Measurements from ENCODE around the gene ANKRD42.

The ANKRD42 gene

DNA sequence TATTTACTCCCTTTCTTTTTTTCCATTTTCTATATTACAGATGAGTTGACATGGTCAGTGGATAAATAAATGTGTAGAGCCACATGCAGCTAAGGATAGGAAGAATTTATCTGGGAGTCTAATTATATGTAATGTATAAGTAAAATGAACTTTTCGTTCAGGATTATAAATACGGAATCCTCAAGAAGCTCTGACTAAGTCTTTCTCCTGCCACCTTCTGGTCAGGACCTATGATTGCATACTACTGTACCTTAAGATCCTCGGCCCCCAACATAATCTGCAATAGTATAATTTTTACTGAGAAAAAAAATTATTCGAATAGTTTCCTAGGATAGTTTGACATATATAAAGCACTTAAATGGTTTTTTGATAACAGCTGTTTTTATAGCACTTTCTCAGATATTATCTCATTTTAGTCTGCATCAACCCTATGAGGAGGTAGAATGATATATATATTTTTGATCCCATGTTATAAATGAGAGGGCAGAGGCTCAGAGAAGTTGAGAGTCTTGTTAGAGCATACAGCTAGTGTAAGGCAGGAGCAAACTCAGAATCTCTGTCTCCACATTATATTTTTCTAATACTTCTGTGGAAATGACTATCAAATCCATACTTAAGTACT is 56.6 kb downstream of the ANKRD42 start:
- H3K4me1 ChIP-seq (ENCODE audit: insufficient read depth, low read length): no peaks in the 10 kb centered on the region
- H3K27ac ChIP-seq (ENCODE audit: low read length): no peak overlapping the region
- no peaks in the 10 kb centered on the region for H3K79me2 ChIP-seq (ENCODE audit: insufficient read depth, low read length)
- TF ChIP-seq EZH2 (IDR thresholded peaks at IDR 0.05; ENCODE audit: borderline replicate concordance, low read depth, low read length, severe bottlenecking): no peak
- TF ChIP-seq, protein P1, sequence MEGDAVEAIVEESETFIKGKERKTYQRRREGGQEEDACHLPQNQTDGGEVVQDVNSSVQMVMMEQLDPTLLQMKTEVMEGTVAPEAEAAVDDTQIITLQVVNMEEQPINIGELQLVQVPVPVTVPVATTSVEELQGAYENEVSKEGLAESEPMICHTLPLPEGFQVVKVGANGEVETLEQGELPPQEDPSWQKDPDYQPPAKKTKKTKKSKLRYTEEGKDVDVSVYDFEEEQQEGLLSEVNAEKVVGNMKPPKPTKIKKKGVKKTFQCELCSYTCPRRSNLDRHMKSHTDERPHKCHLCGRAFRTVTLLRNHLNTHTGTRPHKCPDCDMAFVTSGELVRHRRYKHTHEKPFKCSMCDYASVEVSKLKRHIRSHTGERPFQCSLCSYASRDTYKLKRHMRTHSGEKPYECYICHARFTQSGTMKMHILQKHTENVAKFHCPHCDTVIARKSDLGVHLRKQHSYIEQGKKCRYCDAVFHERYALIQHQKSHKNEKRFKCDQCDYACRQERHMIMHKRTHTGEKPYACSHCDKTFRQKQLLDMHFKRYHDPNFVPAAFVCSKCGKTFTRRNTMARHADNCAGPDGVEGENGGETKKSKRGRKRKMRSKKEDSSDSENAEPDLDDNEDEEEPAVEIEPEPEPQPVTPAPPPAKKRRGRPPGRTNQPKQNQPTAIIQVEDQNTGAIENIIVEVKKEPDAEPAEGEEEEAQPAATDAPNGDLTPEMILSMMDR (IDR thresholded peaks at IDR 0.05; ENCODE audit: borderline replicate concordance, extremely low read depth, low read length, poor library complexity, severe bottlenecking): peak; percentile 68
- H3K9me3 ChIP-seq (ENCODE audit: insufficient read depth, low read length, severe bottlenecking): no peaks in the 10 kb centered on the region
- H3K4me3 ChIP-seq (ENCODE audit: low read depth in 1 of 2, low read length in 2 of 2): no peak overlapping the region
- peak; percentile 85 for ATAC-seq (ENCODE audit: insufficient read depth, low read depth)
- no peak overlapping the region for H2AFZ ChIP-seq (ENCODE audit: low read depth, low read length)
- no peaks in the 10 kb centered on the region for H3K27me3 ChIP-seq (ENCODE audit: insufficient read depth, low read length, poor library complexity)
- H3K36me3 ChIP-seq (ENCODE audit: insufficient read depth, low read length): no peaks in the 10 kb centered on the region
- H3K4me2 ChIP-seq (ENCODE audit: insufficient read depth, low read length): no peak overlapping the region
- H4K20me1 ChIP-seq (ENCODE audit: insufficient read depth, low read length): no peaks in the 10 kb centered on the region
- H3K9ac ChIP-seq (ENCODE audit: low read depth, low read length): no peak overlapping the region
- no peak for DNase-seq

DNA sequence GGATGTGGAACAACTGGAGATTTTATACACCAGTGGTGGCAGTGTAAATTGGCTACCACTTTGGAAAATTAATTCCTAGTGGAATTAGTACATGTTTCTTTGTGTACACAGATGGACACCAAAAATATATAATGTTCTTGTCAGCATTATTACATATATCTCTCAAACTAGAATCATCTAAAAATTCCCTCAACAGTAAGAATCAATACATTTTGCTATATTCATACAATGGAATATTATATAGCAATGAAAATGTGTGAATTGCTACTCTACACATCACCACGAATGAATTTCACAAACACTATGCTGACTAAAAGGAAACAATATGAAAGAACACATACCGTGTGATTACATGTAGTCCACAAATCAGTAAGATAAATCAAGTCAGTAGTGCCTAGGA is 58.8 kb downstream of the ANKRD42 start:
- no peaks in the 10 kb centered on the region for H3K4me1 ChIP-seq (ENCODE audit: insufficient read depth, low read length)

DNA sequence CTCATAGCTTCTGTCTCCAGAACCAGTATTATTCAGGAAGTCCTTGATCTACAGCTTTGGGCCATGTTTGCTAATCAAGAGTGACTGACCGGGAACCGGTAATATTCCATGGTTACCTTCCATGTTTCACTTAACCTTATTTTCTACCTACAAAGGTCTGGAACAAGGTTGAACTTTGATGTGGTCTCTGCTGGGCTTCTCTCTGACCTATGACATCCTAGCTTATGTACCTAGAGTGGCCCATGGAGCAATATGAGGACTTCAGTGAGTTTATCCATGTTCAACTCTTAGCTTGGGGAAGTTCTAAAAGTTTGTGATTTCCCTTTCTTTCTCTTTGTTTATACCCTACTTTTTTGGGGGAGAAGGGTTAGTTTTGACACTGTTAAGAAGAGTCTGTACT is 59.4 kb downstream of the ANKRD42 start:
- TF ChIP-seq, protein P1 (IDR thresholded peaks at IDR 0.05; ENCODE audit: borderline replicate concordance, extremely low read depth, low read length, poor library complexity, severe bottlenecking): no peak
- TF ChIP-seq EZH2 (IDR thresholded peaks at IDR 0.05; ENCODE audit: borderline replicate concordance, low read depth, low read length, severe bottlenecking): no peak
- H4K20me1 ChIP-seq (ENCODE audit: insufficient read depth, low read length): no peaks in the 10 kb centered on the region
- H3K27me3 ChIP-seq (ENCODE audit: insufficient read depth, low read length, poor library complexity): no peaks in the 10 kb centered on the region
- H3K4me1 ChIP-seq (ENCODE audit: insufficient read depth, low read length): no peaks in the 10 kb centered on the region
- H3K4me3 ChIP-seq (ENCODE audit: low read depth in 1 of 2, low read length in 2 of 2): no peak overlapping the region
- H3K9me3 ChIP-seq (ENCODE audit: insufficient read depth, low read length, severe bottlenecking): no peaks in the 10 kb centered on the region
- no peak overlapping the region for H3K4me2 ChIP-seq (ENCODE audit: insufficient read depth, low read length)
- DNase-seq (no peak), ATAC-seq (ENCODE audit: insufficient read depth, low read depth) (no peak)
- H2AFZ ChIP-seq (ENCODE audit: low read depth, low read length): no peak overlapping the region
- no peaks in the 10 kb centered on the region for H3K79me2 ChIP-seq (ENCODE audit: insufficient read depth, low read length)
- H3K36me3 ChIP-seq (ENCODE audit: insufficient read depth, low read length): peaks cover 6% of the 10 kb centered on the region; the same call in 1 of the 2 replicates
- H3K27ac ChIP-seq (ENCODE audit: low read length): no peak overlapping the region
- H3K9ac ChIP-seq (ENCODE audit: low read depth, low read length): no peak overlapping the region

More for the DNA sequence above, 58.8 kb downstream of the ANKRD42 start:
- TF ChIP-seq, protein P1 (IDR thresholded peaks at IDR 0.05; ENCODE audit: borderline replicate concordance, extremely low read depth, low read length, poor library complexity, severe bottlenecking): no peak
- no peak for TF ChIP-seq EZH2 (IDR thresholded peaks at IDR 0.05; ENCODE audit: borderline replicate concordance, low read depth, low read length, severe bottlenecking)
- Histone ChIP-seq H2AFZ (ENCODE audit: low read depth, low read length) (no peak overlapping the region), H3K27me3 (ENCODE audit: insufficient read depth, low read length, poor library complexity) (no peaks in the 10 kb centered on the region), H4K20me1 (ENCODE audit: insufficient read depth, low read length) (no peaks in the 10 kb centered on the region), H3K4me2 (ENCODE audit: insufficient read depth, low read length) (no peak overlapping the region), H3K36me3 (ENCODE audit: insufficient read depth, low read length) (no peaks in the 10 kb centered on the region), H3K27ac (ENCODE audit: low read length) (no peak overlapping the region), H3K9ac (ENCODE audit: low read depth, low read length) (no peak overlapping the region), H3K79me2 (ENCODE audit: insufficient read depth, low read length) (no peaks in the 10 kb centered on the region), H3K9me3 (ENCODE audit: insufficient read depth, low read length, severe bottlenecking) (no peaks in the 10 kb centered on the region), H3K4me3 (ENCODE audit: low read depth in 1 of 2, low read length in 2 of 2) (no peak overlapping the region)
- no peak for ATAC-seq (ENCODE audit: insufficient read depth, low read depth)
- DNase-seq: no peak

Measured in DND-41 (cell line).